ENCODE data around the gene BLOC1S4.
"Not testable (repeated sequence)": the region's sequence is repeated elsewhere in the genome, so short reads cannot be mapped to it uniquely, and the experiment has no call there.

BLOC1S4 gene

DNA sequence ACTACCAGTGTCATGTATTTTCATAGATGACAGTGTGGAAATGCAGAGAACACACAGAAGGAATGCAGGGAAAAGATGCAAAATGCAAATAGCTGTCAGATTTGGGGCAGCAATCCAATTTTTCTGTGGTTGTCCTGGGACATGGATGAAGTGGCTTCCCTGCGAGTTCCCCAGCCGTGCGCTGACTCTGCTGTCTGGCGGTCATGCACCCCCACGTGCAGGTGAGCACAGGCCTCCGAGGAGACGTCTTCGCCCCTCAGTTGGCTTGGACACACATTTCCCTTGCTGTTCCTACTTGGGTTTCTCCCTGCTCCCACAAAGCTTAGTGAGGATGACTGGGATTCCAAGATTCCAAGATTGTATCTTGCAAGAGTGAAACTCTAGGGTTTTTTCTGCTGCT lies 24.4 kb downstream of the BLOC1S4 start:
- no peak for DNase-seq (ENCODE audit: low read depth in 2 of 2, low spot score in 1 of 2)

DNA sequence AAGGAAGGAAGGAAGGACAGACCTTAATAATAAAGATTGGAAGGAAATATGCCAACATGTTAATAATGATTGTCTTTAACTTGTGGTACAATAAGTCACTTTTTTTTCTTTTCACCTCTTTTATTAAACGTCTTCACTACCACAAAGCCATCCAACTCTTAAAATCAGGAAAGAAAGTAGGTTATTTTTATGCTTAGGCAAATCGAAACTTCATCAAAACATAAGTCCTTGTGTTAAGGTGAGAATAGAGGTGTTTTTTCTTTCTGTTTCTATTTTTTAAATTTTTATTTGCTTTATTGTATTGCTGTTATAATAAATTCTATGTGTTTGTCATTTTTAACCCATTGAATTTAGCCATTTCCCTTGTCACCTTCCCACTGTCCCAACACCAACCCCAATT lies 26.5 kb downstream of the BLOC1S4 start:
- no peak for DNase-seq (ENCODE audit: low read depth in 2 of 2, low spot score in 1 of 2)

DNA sequence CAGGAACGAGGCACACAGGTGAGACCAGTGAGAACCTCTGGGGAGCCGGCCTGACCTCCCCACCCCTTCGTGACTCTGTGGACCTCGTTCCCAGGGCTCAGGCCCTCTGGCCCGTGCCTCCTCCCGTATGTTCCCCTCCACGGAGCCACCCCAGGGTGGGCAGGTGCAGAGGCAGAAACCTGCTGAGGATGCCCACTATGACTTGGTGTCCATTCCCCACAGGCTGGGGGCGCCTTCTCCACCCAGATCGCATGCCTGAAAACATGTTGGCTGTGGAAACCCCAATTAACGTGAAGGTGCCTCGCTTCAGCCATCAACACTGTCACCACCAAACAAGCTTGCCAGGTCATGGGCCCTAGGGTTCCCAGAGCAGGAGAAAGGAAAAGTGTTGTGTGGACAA lies 27.0 kb downstream of the BLOC1S4 start:
- DNase-seq (ENCODE audit: low read depth in 2 of 2, low spot score in 1 of 2) = no peak

DNA sequence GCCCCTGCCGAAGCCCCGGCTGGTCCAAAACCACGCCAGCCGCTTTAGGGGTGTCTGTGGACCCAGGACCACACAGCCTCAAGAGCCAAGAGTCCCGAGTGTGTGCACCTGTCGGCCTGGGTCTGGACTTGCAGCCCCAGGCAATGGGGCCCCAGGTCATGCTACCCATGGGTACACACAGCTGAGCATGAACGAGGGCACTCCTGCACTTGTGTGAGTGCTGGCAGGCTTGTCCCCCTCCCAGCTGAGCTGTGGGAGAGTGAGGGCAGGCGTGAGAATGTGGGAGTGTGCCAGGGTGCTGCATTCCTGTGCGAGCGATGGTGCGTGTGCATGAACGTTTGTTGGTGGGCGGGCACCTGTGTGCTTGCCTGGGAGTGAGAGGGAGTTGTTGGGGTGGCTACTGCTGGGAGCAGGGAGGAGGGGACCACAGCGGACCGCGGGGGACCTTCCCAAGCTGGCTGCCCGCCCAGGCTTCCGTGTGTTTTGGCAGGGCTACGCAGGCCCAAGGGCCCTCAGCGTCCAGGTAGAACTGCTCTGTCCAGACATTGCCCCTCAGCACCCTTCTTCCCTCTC lies 30.8 kb downstream of the BLOC1S4 start:
- DNase-seq (ENCODE audit: low read depth in 2 of 2, low spot score in 1 of 2) = no peak

DNA sequence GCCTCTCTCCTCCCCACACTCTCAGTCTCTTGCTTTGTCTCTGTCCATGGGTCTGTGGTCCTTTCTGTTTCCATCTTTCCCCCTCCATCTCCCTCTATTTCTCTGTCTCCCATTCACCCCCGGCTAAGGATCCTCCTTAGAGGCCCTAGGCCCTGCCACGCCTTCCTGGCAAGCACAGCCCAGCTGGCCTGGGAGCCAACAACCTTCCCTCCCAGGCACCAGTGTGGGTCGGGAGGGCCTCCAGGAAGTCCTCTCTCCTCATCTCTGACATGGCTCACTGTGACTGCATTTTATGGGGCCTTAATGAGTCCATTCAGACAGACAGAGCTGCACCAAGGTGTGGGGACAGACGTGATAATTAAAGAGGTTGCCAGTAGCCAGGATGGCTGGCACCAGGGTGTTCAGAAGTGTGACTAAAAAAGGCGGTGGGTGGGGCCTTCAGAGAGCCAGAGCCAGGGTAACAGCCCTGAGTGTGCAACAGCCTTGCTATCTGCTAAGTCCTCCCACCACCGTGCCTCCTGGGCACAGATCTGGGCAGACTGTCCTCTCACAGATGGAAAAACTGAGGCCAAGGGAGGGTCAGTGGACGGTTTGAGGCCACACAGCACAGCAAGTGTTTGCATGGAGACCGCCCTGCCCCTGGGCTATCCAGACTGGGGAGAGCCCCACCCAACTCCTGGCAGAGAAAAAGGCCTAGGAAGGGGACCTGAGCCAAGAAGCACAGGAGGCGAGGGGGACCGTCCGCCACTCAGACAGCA lies 31.5 kb downstream of the BLOC1S4 start:
- DNase-seq (ENCODE audit: low read depth in 2 of 2, low spot score in 1 of 2) = no peak

DNA sequence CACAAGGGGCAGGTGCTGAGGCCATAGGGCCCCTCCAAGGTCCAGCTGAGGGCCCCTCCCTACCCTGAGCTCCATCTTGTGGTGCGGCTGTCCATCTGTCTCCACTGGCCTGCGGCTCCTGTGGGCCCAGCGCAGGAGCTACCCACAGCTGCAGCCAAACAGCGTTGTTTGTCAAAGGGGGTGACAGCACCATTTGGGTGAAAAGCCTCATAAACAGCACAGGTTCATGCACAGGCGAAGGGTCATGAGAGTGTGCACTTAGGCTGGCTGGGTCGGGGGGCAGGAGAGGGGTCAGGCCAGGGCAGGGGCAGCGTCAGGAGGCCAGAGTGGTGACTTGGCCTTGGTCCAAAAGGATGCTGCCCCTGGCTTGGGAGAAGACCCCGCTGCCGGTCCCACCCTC lies 32.3 kb downstream of the BLOC1S4 start:
- DNase-seq (ENCODE audit: low read depth in 2 of 2, low spot score in 1 of 2) = no peak

DNA sequence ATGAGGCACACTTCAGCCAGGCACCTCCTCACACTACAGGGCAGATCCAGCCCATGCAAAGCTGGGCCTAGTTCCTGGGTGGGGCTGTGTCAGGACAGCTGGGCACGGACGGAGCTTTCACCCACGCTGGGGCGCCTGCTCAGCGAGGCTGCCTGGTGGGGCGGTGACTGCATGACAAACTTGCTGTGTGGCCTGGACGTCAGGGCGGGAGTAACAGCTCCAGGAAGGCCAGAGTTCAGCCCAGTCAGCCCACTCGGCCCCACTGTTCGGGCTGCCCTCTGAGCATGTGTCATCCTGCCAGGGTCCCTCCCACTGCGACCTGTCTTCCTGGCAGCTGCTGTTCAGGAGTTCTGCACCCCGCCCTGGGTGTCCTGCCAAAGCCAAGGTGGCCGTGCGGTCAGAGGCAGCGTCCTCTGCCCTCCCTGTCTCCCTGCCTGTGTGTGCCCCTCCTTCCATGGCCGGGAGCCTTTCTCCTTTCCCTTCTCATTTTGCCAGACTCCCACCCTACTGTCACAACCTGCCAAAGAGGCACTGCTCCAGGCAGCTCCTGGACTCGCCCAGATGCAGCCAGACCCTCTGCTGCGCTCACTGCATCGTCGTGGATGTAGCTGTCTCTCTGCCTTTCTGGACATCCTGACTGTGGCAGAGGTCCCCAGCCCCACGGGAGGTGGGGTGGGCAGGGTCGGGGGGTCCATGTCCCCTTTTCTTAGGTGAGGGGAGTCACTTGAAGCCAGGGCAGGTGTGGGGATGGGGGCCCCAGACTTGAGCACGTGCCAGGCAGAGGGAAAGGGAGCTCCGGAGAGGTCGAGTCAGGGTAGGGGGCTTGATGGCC lies 33.6 kb downstream of the BLOC1S4 start:
- DNase-seq (ENCODE audit: low read depth in 2 of 2, low spot score in 1 of 2) = no peak

DNA sequence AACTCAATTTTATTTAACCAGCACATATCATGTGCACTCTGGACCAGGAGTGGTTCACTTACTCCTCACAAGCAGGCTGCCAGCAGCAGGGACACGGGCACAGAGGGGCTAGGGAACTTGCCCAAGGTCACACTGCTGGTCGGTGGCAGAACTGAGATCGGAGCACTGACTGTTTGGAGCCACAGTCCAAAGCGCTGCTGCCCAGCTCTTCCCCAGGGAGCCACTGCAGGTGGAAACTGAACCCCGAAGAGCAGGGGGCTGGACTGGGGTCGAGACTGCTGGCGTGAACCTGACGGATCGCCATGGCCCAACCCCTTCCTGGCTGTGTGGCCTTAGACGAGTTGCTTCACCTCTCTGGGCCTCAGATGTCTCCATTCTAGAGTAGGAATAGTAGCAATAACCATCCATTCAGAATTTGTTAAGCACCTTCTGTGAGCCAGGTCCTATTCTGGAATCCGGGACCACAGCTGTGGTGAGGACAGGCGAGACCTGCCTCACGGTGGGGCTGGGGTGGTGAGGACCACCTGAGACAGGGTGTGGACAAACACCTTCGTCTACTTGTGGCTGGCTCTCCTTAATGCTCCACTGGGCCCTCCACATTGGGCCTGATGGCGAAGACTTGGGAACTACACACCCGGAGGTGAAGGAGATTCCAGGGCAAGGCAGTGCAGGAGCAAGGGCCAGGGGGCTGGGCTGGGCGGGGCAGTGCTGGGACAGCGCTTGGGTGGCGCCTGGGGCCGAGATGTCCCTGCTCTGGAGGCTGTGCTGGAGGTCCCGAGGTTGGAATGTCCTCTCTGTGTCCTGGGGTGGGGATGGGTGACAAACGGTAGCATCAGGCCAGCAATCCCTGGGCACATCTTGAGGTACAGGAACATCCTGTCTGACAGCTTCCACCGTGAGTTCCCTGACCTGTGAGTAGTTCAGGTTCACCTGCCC lies 34.6 kb downstream of the BLOC1S4 start:
- DNase-seq (ENCODE audit: low read depth in 2 of 2, low spot score in 1 of 2) = no peak

DNA sequence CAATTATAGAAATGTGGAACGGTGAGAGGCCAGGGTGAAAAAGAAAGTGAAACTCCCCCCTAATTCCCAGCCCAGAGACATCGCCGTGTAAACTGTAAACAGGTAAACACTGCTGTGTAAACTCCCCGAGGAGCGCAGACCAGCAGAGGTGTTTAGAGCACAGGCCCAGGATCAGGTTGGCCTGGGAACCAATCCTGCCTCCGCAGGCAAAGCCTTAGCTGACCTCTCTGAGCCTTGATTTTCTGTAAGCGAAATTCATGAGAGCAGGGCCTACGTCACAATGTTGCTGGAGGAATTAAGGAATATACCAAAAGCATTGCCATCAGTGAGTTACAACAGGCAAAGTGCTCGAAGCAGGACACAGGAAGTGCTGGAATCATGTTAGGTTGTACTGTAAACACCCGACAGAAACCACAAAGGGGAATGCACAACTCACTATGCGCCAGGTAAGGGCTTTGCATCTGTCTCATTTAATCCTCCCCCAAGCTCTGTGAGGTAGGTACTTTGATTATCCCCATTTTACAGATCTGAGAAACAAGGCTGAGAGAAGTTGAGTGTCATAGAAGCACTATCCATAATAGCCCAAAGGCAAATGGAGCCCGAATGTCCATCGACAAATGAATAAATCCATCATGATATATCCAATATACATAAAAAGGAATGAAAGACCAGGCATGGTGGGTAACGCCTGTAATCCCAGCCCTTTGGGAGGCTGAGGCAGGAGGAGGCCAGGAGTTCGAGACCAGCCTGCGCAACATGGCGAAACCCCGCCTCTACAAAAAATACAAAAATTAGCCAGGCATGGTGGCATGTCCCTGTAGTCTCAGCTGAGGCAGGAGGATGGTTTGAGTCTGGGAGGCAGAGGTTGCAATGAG lies 35.9 kb downstream of the BLOC1S4 start:
- DNase-seq (ENCODE audit: low read depth in 2 of 2, low spot score in 1 of 2) = no peak

DNA sequence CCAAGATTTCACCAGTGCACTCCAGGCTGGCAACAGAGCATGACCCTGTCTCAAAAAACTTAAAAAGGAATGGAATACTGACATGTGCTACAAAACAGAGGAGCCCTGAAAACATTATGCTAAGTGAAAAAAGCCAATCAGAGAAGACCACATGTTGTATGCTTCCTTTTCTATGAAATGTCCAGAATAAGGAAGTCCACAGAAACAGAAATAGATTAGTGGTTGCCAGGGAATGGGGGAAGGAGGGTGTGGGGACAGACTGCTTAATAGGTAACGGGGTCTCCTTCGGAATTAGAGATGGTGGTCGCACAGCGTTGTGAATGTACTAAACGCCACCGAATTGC lies 36.5 kb downstream of the BLOC1S4 start:
- DNase-seq (ENCODE audit: low read depth in 2 of 2, low spot score in 1 of 2) = no peak

DNA sequence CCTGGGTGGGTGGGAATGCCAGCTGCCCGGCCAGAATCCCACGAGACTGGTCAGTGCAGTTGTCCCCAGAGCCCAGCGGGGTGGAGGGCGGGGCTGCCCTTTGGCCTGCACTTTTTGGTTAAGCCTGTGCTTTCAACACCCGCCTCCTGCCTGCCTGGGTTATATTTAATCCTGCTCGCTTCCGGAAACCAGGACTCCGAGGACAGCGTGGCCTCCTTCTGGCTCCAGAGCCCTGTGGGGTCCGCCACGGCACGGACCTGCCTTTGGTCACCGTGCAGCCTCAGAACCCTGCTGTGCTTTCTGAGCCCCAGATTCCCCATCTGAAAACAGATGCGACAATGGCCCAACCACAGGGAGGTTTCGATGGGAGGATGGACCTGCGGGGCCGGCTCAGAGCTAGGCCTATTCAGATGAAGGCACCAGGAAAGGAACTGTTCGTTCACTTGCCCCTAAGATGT lies 37.2 kb downstream of the BLOC1S4 start:
- no peak for DNase-seq (ENCODE audit: low read depth in 2 of 2, low spot score in 1 of 2)

DNA sequence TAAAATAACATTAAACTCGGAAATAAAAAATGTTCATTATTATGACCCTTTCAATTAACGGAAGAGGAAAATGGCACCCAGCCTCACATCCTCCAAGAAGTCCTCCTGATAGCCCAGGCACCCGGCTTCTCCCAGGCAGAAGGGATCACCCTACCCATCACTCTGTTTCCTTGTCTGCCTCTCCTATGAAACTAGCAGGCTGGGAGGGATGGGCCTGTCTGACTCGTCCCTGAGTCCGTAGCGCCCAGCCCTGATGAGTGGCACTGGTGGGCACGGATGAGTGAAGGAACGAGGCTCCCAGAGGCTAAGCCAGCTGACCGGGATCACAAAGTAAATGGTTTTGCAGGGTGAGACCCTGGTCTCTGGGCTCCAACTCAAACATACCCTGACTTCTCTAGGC lies 37.9 kb downstream of the BLOC1S4 start:
- DNase-seq (ENCODE audit: low read depth in 2 of 2, low spot score in 1 of 2) = no peak

DNA sequence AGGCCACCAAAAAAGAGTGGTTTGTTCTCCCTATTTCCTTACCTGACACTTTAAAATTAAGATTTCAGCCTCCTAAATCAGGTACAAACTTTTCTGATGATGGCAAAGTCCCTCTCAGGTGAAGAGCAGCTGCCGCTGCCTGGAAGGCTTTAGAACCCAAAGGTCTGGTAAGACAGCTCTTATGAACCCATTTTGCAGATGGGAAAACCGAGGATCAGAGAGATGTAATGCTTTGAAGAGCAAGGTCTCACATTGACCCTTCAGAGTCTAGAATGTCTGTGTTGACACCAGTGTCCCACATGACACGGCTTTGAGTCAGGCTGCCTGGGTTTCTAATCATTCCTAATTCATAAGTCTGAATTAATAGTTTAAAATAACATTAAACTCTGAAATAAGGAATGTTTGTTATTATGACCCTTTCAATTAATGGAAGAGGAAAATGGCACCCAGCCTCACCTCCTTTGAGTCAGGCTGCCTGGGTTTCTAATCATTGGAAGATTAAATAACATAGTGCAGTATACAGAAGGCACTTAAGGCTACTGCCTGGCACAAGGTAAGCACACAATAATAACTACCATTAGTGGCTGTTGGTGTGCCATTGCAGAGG lies 38.6 kb downstream of the BLOC1S4 start:
- no peak for DNase-seq (ENCODE audit: low read depth in 2 of 2, low spot score in 1 of 2)

DNA sequence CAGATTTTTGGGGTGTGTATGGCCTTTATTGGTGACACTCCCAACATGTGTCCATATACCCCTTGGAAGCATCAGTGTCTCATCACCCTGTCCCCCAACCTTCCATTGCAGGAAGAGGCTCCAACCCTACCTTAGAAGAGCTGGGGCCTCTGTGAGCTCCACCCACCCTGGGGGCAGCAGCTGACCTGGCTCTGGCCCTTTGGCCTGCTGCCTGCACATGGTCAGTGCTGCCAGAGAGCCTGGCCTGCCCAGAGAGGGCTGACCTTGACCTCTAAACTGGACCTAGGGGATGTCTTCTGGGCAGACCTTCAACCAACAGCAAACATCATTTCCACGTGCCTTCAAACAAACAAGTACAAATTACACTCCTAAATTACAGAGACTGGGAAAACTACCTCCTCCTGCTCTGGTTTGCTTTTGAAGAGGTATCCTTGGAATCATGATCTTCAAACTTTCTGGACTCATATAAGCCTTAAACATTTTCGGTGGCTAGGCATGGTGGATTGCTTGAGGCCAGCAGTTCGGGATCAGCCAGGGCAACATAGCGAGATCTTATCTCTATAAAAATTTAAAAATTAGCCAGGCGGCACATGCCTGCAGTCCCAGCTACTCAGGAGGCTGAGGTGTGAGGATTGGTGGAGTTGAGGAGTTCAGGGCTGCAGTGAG lies 39.2 kb downstream of the BLOC1S4 start:
- DNase-seq (ENCODE audit: low read depth in 2 of 2, low spot score in 1 of 2) = no peak

DNA sequence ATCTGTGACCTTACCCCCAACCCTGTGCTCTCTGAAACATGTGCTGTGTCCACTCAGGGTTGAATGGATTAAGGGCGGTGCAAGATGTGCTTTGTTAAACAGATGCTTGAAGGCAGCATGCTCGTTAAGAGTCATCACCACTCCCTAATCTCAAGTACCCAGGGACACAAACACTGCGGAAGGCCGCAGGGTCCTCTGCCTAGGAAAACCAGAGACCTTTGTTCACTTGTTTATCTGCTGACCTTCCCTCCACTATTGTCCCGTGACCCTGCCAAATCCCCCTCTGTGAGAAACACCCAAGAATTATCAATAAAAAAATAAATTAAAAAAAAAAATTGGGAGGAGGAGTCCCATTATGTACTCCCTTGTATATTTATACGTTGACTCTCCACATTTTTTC lies 40.4 kb downstream of the BLOC1S4 start:
- not testable (repeated sequence) for DNase-seq (ENCODE audit: low read depth in 2 of 2, low spot score in 1 of 2)

DNA sequence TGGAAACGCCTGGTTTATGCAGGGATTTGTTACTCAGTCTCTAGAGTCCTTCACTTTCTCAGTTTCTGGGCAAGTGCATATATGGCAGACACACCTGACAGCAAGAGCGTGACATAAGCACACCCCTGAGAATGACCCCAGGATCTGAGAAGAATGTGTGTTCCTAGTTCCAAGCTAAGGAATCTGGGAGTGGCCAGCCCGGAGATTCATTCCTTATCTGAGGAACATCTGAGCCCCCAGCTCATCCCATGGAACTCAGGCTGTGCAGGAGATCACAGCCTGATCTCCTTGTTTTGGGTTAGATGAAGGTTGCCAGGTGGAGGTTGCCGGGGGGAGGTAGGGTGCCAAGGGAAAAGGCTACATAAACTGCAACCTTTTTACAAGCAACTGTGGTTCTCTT lies 42.8 kb downstream of the BLOC1S4 start:
- no peak for DNase-seq (ENCODE audit: low read depth in 2 of 2, low spot score in 1 of 2)

DNA sequence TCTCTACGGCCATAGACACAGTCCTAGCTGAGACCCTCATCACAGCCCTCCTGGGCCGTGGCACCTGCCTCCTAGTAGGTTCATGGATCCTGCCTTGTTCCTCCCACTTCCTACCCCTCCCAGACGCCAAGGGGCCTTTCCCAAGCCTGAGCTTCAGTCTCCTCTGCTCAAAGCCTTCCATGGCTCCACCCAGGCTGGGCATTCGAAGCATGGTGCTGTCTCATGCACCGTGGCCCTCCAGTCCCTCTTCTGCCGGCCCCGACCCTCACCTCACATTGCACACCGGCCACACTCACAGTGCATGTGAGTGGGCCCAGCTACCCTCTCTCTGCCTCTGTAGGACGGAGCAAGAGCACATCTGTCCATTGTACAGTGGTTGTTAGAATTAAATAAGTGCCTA lies 44.9 kb downstream of the BLOC1S4 start:
- no peak for DNase-seq (ENCODE audit: low read depth in 2 of 2, low spot score in 1 of 2)

DNA sequence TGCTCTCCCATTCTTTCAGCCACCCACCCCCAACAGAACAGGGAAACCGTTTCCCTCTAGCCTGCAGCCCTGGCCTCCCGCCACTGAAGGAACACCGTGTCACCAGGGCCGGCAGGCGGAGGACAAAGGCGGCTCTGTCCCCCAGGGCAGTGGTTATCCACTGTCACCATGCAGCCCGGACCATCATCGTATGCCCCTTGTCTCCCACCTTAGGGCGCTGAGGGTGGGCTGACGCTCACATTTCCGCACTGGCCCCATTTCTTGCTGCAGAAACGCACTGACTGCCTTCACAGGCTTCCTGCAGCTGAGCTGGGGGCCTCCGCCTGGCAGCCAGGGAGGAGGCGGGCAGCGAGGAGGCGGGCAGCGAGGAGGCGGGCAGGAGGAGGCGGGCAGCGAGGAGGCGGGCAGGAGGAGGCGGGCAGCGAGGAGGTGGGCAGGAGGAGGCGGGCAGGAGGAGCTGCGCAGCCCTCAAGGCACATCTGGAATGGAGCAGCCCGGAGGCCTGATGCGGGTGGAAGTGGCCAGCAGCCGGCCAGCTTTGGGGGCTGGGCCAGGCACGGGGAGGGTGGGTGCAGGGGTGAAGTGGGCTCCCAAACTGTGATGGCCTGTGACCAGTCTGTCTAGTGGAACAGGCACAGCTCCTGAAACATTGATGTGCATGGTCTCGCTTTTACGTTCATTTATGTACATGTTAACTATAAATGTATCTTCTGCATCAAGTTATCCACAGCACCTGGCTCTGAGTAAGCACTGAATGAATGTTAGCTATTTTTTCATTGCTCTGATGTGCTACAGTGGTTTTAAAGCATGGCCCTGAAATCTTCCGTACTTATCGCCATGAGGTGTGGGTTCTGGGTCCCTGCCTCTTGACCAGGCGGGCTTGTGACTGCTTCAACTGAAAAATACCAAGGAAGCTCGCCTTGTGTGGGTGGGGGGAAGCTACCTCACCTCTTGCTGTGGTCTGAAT lies 46.0 kb downstream of the BLOC1S4 start:
- DNase-seq (ENCODE audit: low read depth in 2 of 2, low spot score in 1 of 2) = no peak

Data from stimulated activated CD8-positive, alpha-beta memory T cell treated with anti-CD3 and anti-CD28 coated beads, Interleukin-4, amount 100 ng/mL, for 4 hours (primary cell).